MM.1S (cell line): ENCODE measurements around the gene MANBA.

Experiments used
- DNase-seq: peaks from one replicate; pipeline ENCODE4 v3.0.0-alpha.2; 2015
- H2AFZ ChIP-seq: fragments of 300-600 bp; sonication (generic); 2 replicates; pipeline ENCODE4 v1.6.0; 2016; ENCODE audit warnings: antibody characterized with exemption, low read length
- H3F3A ChIP-seq: fragments of 300-600 bp; sonication (generic); 2 replicates; pipeline ENCODE4 v1.6.1; 2016; ENCODE audit warnings: mild to moderate bottlenecking, antibody characterized with exemption, low read length, moderate library complexity, mixed read lengths; ENCODE audit not compliant: insufficient read depth
- H3K27ac ChIP-seq: fragments of 300-600 bp; sonication (generic); 2 replicates; pipeline ENCODE4 v1.5.1; 2016; ENCODE audit warnings: mild to moderate bottlenecking, low read length
- H3K27me3 ChIP-seq: fragments of 300-600 bp; sonication (generic); replicated peaks from 2 replicates; pipeline ENCODE4 v1.6.0; 2016; ENCODE audit warnings: low read length; ENCODE audit not compliant: insufficient read depth
- H3K36me3 ChIP-seq: fragments of 300-600 bp; sonication (generic); replicated peaks from 2 replicates; pipeline ENCODE4 v1.6.1; 2016; ENCODE audit warnings: mild to moderate bottlenecking, low read length, mixed read lengths; ENCODE audit not compliant: insufficient read depth
- H3K4me1 ChIP-seq: fragments of 300-600 bp; sonication (generic); 2 replicates; pipeline ENCODE4 v1.6.1; 2016; ENCODE audit warnings: low read length, mixed read lengths
- H3K4me2 ChIP-seq: fragments of 300-600 bp; sonication (generic); 2 replicates; pipeline ENCODE4 v1.6.0; 2016; ENCODE audit warnings: low read depth, low read length
- H3K4me3 ChIP-seq: fragments of 300-600 bp; sonication (generic); 2 replicates; pipeline ENCODE4 v1.5.1; 2016; ENCODE audit warnings: low read length, mixed read lengths
- H3K79me2 ChIP-seq: fragments of 300-600 bp; sonication (generic); 2 replicates; pipeline ENCODE4 v1.6.1; 2016; ENCODE audit warnings: mixed run types, low read length, mixed read lengths
- H3K9ac ChIP-seq: fragments of 300-600 bp; sonication (generic); 2 replicates; pipeline ENCODE4 v1.6.1; 2016; ENCODE audit warnings: low read length, mixed read lengths
- H3K9me2 ChIP-seq: fragments of 300-600 bp; sonication (generic); replicated peaks from 2 replicates; pipeline ENCODE4 v1.6.1; 2016; ENCODE audit warnings: mild to moderate bottlenecking, low read length, mixed read lengths; ENCODE audit not compliant: insufficient read depth
- H3K9me3 ChIP-seq: fragments of 300-600 bp; sonication (generic); replicated peaks from 2 replicates; pipeline ENCODE4 v1.6.1; 2016; ENCODE audit warnings: mild to moderate bottlenecking, low read length, mixed read lengths; ENCODE audit not compliant: insufficient read depth
- H4K20me1 ChIP-seq: fragments of 300-600 bp; sonication (generic); 2 replicates; pipeline ENCODE4 v1.6.1; 2016; ENCODE audit warnings: mild to moderate bottlenecking, low read length, moderate library complexity, mixed read lengths; ENCODE audit not compliant: insufficient read depth
- EZH2 ChIP-seq: fragments of 300-600 bp; sonication (generic); optimal IDR thresholded peaks from 2 replicates; pipeline ENCODE3; 2017; ENCODE audit warnings: low read depth, mild to moderate bottlenecking, antibody characterized with exemption, low read length, mixed read lengths
- EZH2phosphoT487 ChIP-seq: fragments of 300-600 bp; sonication (generic); IDR thresholded peaks from 2 replicates; pipeline ENCODE4 v1.6.1; 2018; ENCODE audit warnings: antibody characterized with exemption, low read length
- TF ChIP-seq, protein P1 (sequence below): fragments of 300-600 bp; sonication (generic); IDR thresholded peaks from 2 replicates; pipeline ENCODE4 v1.5.1; 2016; ENCODE audit warnings: antibody characterized with exemption, low read length, mixed read lengths

The MANBA gene

DNA sequence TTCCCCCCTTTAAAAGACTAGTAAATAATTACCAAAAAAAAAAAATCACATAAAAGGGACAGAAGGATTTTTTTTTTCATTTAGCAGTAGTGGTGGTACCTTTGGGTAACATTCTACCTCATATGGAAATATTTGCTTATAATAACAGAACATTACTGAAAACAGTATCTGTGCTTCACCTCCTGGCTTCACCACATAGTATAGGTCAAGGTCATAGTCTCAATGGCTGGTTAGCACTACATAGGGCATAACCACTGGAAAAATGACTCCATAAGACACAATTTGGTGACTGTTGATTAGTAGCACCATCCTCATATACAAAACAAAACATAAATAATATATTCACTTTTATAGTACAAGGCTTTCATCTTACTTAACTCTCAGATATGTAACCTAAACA is 34.7 kb downstream of the MANBA start:
- no peaks in the 10 kb centered on the region for H3K9me2 ChIP-seq

DNA sequence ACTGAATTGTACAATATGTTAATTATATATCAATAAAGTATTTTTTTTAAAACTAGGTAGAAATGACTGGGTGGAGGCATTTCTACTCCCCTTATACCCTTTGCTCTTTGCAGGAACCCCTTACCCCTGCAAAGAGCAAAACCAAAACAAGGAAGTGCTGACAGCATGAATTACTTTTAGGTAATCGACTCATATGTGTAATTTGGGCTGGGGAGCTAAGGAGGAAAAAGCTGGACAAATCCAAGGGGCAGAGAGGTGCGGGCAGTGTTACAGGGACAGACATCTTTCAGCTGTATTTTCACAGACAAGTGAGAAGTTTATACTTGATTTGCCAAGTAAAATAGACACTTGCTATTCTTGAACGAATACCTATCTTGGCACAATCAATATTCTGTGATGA is 35.5 kb downstream of the MANBA start:
- Histone ChIP-seq H3K9me2 (no peaks in the 10 kb centered on the region), H3K4me1 (no peaks in the 10 kb centered on the region), H3K27me3 (no peaks in the 10 kb centered on the region), H3K79me2 (no peaks in the 10 kb centered on the region), H3K36me3 (no peaks in the 10 kb centered on the region), H4K20me1 (no peaks in the 10 kb centered on the region), H3K4me3 (no peak overlapping the region), H3K9me3 (no peaks in the 10 kb centered on the region), H2AFZ (no peak overlapping the region), H3K9ac (no peak overlapping the region), H3F3A (no peaks in the 10 kb centered on the region), H3K4me2 (no peak overlapping the region), H3K27ac (no peak overlapping the region)
- TF ChIP-seq EZH2phosphoT487 = no peak
- TF ChIP-seq, protein P1, sequence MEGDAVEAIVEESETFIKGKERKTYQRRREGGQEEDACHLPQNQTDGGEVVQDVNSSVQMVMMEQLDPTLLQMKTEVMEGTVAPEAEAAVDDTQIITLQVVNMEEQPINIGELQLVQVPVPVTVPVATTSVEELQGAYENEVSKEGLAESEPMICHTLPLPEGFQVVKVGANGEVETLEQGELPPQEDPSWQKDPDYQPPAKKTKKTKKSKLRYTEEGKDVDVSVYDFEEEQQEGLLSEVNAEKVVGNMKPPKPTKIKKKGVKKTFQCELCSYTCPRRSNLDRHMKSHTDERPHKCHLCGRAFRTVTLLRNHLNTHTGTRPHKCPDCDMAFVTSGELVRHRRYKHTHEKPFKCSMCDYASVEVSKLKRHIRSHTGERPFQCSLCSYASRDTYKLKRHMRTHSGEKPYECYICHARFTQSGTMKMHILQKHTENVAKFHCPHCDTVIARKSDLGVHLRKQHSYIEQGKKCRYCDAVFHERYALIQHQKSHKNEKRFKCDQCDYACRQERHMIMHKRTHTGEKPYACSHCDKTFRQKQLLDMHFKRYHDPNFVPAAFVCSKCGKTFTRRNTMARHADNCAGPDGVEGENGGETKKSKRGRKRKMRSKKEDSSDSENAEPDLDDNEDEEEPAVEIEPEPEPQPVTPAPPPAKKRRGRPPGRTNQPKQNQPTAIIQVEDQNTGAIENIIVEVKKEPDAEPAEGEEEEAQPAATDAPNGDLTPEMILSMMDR = no peak
- TF ChIP-seq EZH2 = no peak
- no peak for DNase-seq

More for the DNA sequence above, 34.7 kb downstream of the MANBA start:
- no peak overlapping the region for H3K4me3 ChIP-seq
- H3K27ac ChIP-seq = no peak overlapping the region
- no peaks in the 10 kb centered on the region for H3K79me2 ChIP-seq
- H3F3A ChIP-seq = no peaks in the 10 kb centered on the region
- no peaks in the 10 kb centered on the region for H3K4me1 ChIP-seq
- H3K4me2 ChIP-seq = no peak overlapping the region
- no peaks in the 10 kb centered on the region for H3K9me3 ChIP-seq
- no peak overlapping the region for H2AFZ ChIP-seq
- H3K36me3 ChIP-seq = no peaks in the 10 kb centered on the region
- no peak for DNase-seq
- no peaks in the 10 kb centered on the region for H4K20me1 ChIP-seq
- no peaks in the 10 kb centered on the region for H3K27me3 ChIP-seq
- no peak overlapping the region for H3K9ac ChIP-seq
- TF ChIP-seq EZH2phosphoT487 (no peak), EZH2 (no peak)
- TF ChIP-seq, protein P1 = no peak

DNA sequence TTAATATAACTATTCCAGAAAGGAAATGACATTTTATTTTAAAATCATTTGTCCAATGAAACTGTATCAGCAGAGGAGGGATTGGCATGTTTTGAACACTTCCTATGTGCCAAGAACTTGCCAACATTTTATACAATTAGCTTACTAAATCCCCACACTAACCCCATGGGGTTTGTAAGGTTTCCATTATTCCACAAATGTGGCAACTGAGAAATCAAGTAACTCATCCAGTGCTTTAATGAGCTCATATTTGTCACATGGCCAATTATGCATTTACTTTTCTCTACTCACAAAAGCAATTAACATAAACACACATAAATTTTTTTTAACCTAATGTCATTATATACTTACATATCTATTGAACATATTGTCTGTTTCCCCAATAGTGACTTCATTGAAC is 37.3 kb downstream of the MANBA start:
- no peak for DNase-seq
- Histone ChIP-seq H3K36me3 (peaks cover 6% of the 10 kb centered on the region; the same call in 1 of the 2 replicates), H3K4me2 (no peak overlapping the region), H4K20me1 (no peaks in the 10 kb centered on the region), H3K27me3 (no peaks in the 10 kb centered on the region), H3K4me3 (no peak overlapping the region), H3K4me1 (no peaks in the 10 kb centered on the region), H3K9me3 (no peaks in the 10 kb centered on the region), H3K27ac (no peak overlapping the region), H3K79me2 (no peaks in the 10 kb centered on the region), H2AFZ (no peak overlapping the region), H3F3A (no peaks in the 10 kb centered on the region), H3K9me2 (no peaks in the 10 kb centered on the region), H3K9ac (no peak overlapping the region)
- no peak for TF ChIP-seq EZH2
- TF ChIP-seq, protein P1 = no peak
- no peak for TF ChIP-seq EZH2phosphoT487
